Astrocyte of the spinal cord (primary cell): Measurements from ENCODE around the gene DENND2D.
A peak's percentile ranks its signal among the peaks of the same experiment; 100 is the strongest.

Source experiments
- DNase-seq: peaks from one replicate; pipeline ENCODE4 v3.0.0; 2011; ENCODE audit warnings: low read depth, low spot score
- H3K4me3 ChIP-seq: 2 replicates; pipeline ENCODE4 v1.5.1; 2011; ENCODE audit warnings: low read depth, mild to moderate bottlenecking, low read length, moderate library complexity
- CTCF ChIP-seq: IDR thresholded peaks from 2 replicates; pipeline ENCODE4 v1.5.1; 2012; ENCODE audit warnings: low read depth, mild to moderate bottlenecking, low read length, inconsistent platforms
- in situ Hi-C: cut with HindIII; loops from 2 replicates; pipeline ENCODE4 v1.10.0; 2017; ENCODE audit warnings: low sequenced_read_pairs

DENND2D gene

GRCh38 chr1:111236806-111237205, 36.4 kb upstream of the DENND2D start:
- in situ Hi-C loops = no loop called here
- DNase-seq = no peak
- no peak for TF ChIP-seq CTCF
- no peak overlapping the region for H3K4me3 ChIP-seq

GRCh38 chr1:111236379-111236778, 35.9 kb upstream of the DENND2D start:
- H3K4me3 ChIP-seq = no peak overlapping the region
- no peak for DNase-seq
- in situ Hi-C loops = no loop called here
- TF ChIP-seq CTCF = no peak

DNA sequence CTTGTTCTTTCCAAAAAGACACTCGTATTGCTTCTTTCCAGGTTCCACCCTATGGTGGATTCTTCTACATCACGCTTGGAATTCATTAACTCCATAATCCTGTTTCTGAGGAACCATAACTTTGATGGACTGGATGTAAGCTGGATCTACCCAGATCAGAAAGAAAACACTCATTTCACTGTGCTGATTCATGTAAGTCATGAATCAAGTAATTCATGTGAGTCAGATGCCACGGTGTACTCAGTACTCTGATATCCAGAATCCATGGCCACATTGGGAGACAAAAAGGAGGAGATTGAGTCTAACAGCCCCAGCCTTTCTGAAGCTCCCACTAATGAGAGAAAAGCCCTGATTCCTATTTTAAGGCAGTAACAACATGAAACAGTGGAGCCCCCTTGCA, 34.4 kb upstream of the DENND2D start:
- no peak for TF ChIP-seq CTCF
- in situ Hi-C loops = no loop called here
- peak; percentile 32 for DNase-seq
- H3K4me3 ChIP-seq = no peak overlapping the region

DNA sequence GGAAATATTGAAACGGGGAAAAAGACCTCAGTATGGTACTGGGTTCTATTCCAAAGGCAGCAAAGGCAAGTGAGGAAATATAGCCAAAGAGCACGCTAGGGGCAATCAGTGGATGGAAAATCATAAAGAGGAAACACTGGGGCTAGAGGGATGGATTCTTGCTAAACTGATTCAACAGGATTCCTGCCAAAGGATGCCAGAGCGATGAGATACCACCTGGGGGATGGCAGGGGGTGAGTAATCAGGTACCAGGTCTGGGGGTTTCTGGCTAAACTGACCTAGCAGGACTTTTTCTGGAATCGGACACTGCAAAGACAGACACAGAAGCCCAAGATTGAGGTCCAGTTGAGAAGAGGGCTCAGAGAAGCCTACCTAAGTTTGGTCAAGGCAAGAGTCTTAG, 33.8 kb upstream of the DENND2D start:
- no peak for DNase-seq
- TF ChIP-seq CTCF = no peak
- no peak overlapping the region for H3K4me3 ChIP-seq
- in situ Hi-C loops = no loop called here

DNA sequence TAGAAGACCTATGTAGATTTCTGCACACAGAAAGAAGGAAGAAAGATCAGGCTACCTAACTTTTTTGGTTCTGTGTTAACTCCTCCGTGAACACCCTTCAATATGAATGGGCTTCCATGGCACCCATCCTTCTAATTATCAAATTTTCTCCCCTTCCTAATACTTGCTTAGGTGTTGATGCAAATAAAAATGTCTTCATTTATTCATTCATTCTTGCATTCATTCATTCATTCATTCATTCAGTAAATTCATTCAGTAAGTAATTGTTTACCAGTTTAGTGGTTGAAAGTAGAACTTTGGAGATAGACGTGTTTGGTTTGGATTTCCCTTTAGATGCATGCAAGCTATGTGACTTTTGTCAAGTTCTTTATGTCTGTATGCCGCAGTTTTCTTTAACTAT, 31.7 kb upstream of the DENND2D start:
- no peak overlapping the region for H3K4me3 ChIP-seq
- no peak for TF ChIP-seq CTCF
- in situ Hi-C loops = no loop called here
- no peak for DNase-seq

GRCh38 chr1:111228748-111229126, 28.3 kb upstream of the DENND2D start:
- TF ChIP-seq CTCF = no peak
- H3K4me3 ChIP-seq = no peak overlapping the region
- DNase-seq = no peak
- in situ Hi-C loops = no loop called here
